ENCODE measurements around the gene KISS1R.

KISS1R gene

DNA sequence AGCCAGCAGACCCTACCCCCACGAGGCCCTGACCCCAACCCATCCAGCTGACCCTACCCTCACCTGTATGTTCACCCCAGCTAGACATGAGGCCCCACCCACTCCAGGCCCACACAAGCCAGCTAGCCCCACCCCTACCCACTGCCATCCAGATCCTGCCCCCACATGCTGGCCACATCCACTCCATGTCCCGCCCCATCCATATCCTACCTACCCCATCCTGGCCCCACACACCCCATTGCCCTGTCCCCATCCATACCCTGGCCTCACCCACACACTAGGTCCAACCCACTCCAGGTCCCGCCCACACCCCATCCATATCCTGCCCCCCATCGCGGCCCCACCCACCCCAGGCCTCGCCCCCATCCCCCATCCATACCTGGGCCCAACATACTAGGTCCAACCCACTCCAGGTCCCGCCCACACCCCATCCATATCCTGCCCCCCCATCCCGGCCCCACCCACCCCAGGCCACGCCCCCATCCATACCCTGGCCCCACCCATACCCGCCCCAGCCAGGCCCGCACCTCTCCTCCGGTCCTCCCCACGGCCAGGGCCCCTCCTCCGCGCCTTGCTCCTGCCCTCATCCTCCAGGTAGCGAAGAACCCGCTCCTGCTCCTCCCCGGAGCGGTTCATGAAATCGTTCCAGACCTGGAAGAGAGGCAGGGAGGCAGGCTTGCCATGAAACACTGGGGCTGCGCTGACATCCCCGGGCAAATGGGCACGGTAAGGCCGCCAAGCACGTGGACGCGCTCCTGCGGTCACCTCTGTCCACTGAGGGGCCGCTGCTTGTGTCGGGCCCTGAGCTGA lies 16.6 kb upstream of the KISS1R start:
- no peak for DNase-seq

DNA sequence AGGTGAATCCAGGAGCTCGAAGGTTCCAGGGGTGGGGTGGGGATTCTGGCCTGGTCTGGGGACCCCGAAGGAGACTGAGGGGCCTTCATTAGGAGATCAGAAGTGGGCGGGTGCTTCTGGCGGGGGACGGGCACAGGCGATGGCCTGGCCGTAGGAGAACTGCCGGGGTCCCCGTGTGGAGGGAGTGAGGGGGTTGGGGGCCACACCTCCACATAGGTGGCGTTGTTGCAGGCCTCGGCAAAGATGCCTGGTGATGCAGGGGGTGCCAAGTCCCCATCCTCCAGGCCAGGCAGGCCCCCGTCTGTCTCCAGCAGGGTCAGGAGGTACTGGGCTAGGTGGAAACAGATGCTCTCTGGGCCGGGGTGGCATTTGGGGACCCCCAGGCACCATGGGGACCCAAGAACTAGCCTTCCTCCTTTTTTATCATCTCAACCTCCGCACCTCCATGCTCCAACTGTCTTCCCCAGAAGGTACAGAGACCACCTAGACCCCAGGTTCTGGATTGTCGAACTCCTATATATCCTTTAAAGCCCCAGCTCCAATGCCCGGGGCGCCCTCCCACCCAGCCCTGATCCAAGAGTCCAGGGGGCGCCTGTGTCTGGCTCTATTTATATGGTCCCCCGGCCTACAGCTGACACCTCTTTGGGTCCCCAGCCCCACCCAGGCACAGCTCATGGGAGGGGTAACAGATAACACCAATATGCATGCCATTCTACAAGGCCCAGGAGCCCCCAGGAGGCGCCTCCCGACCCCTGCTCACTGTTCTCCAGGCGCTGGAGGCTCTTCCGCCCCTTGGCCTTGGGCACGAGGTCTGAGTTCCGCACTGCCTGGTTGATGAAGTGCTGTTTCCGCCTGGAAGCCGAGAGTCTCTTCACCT lies 15.7 kb upstream of the KISS1R start:
- DNase-seq: no peak

DNA sequence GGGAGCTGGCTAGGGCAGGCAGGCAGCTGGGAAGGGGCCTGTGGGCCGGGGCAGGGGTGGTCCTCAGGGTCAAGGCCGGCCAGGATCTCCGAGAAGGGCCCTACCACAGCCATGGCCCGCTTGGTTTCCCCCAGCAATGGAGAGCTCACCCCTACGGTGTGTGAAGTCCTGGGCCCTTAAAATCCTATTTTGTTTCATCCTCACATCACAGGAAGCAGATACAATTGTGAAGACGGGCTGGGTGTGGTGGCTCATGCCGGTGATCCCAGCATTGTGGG lies 15.1 kb upstream of the KISS1R start:
- DNase-seq: no peak

DNA sequence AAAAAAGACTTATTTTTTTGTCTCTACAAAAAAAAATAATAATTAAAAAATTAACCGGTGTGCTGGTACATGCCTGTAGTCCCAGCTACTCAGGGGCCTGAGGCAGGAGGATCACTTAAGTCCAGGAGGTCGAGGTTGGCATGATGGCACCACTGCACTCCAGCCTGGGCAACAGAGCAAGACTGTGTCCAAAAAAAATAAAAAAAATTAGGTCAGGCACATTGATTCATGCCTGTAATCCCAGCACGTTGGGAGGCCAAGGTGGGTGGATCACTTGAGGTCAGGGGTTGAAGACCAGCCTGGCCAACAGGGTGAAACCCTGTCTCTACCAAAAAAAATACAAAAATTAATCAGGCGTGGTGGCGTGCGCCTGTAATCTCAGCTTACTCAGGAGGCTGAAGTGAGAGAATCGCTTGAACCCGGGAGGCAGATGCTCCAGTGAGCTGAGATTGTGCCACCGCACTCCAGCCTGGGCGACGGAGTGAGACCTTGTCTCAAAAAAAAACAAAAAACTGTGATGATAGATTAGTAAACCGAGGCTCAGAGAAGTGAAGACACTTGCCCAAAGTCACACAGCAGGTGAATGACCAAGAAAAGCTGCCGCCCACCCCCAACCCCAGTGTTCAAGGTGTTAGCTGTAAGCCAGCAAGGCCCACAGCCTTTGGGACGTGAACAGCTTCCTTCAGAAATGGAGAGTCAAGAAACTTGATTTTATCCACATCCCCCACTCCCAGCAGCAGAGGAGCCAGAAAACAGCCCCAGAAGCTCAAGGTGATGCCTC lies 14.5 kb upstream of the KISS1R start:
- DNase-seq: no peak

DNA sequence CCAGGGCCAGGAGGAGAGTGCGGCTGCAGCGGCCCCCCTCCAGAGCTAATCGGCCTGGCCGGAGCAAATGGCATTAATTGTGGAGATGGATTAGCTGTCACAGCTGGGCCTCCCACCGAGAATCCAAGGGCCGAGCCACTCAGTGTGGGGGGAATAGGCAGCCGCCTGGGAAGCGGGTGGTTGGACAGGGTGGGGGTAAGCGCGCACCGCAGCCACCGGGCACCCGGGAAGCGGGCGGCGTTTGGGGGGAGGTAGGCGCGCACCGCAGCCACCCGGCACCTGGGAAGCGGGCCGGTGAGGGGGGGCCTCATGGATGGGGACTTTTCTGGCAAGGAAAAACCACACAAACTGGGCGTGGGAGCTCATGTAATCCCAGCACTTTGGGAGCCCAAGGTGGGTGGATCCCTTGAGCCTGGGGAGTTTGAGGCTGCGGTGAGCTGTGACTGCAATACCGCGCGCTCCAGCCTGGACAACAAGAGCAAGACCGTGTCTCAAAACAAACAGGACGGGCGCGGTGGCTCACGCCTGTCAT lies 13.8 kb upstream of the KISS1R start:
- DNase-seq: no peak

DNA sequence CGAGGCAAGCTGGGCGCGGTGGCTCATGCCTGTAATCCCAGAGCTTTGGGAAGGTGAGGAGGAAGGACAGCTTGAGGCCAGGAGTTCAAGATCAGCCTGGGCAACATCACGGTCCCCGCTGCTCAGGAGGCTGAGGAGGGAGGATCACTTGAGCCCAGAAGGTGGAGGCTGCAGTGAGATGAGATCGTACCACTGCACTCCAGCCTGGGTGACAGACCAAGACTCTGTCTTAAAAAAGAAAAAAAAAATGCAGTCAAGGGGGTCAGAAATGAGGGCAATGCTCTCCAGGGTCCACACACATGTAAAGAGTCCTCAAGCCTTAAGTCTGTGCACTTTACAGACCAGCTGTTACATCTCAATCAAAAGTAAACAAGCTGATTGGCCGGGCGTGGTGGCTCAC lies 12.6 kb upstream of the KISS1R start:
- no peak for DNase-seq

DNA sequence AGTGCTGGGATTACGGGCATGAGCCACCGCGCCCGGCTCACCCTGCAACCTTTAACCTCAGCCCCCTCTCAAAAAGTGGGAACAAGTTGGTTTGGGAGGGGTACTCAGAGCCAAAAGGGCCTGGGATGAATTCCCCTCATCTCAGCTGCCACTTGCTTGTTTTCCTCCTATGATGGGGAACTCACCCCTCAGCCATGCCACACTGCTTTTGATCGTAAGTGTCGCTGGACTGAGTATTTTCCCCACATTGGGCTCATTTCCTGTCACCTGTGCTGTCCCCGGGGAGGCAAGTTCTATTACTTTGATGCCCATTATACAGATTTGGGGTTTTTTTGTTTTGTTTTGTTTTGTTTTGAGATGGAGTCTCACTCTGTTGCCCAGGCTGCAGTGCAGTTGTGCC lies 10.7 kb upstream of the KISS1R start:
- no peak for DNase-seq

DNA sequence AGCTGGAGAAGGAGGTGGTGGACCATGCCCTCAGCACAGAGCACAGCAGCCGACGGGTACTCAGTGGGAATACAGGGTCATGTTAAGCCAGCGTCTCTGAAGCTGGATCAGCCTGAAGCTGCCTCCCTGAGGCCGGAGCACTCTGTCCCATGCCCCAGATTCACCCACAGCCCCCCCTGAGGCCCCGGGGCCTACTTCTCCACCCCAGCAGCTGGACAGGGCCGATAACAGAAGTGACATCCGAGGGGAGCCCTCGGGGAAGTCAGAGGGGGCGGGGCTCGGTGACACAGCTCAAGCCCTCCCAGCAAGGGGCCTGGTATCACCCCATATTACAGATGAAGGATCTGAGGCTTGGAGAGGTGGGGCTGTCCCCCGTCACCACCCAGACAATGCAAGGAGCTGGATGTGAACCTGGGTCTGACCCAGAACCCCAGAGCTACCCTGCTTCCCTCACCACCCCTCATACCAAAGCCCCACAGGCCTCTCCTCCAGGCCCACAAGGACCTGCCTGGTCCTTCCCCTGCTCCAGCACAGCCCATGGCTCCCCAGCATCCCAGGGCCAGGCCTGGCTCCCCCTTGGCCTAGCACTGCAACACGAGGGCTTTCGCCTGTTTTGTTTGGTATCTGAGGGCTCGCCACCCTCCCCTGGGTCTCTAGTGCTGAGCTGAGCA lies 9.8 kb upstream of the KISS1R start:
- DNase-seq: no peak

DNA sequence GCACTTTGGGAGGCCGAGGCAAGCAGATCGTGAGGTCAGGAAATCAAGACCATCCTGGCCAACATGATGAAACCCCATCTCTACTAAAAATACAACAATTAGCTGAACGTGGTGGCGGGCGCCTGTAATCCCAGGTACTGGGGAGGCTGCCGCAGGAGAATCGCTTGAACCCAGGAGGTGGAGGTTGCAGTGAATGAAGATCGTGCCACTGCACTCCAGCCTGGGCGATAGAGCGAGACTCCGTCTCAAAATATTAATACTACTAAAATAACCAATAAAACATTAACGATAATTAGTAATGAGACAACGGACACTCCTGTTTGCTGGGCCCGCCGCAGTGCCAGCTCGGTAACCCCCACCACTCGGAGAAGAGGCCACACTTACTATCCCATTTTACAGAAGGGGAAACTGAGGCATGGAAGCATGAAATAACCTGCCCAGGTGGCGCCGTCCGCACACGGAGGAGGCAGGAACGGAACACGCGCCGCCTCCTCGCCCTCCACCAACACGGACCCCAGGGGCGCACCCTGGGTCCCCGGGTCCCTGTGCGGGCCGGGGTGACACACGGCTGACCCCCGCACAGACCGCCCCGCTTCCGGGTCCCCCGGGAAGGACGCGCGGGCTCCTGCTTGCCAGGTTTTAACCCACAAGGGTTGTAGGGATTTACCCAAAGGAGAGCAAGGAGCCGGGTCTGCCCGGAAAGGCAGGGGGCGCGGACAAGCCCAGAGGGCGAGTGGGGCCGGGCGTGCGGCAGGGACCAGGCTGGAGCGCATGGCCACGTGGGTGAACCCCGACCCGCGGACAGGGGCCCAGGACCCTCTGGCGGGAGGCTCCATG lies 5.7 kb upstream of the KISS1R start:
- no peak for DNase-seq

DNA sequence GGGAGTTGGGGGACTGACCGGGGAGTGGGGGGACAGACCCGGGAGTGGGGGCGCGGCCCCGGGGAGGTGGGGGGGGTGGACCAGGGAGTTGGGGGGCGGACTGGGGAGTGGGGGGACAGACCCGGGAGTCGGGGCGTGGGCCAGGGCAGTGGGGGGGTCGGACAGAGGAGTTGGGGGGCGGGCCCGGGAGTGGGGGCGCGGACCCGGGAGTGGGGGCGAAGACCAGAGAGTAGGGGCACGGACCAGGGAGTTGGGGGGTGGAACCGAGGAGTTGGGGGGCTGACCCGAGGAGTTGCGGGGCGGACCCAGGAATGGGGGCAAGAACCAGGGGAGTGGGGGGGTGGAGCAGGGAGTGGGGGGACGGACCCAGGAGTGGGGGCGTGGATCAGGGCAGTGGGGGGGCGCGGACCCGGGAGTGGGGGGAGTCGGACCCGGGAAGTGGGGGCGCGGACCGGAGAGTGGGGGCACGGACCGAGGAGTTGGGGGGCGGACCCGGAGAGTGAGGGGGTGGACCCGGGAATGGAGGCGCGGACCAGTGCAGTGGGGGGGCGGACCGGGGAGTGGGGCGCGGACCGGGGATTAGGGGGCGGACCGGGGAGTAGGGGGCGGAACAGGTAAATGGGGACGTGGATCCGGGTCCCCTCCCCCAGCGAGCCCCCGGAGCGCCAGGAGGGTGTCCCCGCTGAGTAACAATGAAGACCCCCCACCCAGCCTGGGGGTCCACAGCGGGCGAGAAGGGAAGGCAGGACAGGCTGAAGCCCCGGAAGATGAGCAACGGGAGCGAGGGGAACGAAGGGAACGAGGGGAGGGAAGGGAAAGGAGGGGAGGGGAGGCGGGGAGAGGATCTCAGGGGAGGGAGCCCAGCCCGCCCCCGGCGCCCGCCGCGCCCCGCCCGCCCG lies 4.7 kb upstream of the KISS1R start:
- no peak for DNase-seq

DNA sequence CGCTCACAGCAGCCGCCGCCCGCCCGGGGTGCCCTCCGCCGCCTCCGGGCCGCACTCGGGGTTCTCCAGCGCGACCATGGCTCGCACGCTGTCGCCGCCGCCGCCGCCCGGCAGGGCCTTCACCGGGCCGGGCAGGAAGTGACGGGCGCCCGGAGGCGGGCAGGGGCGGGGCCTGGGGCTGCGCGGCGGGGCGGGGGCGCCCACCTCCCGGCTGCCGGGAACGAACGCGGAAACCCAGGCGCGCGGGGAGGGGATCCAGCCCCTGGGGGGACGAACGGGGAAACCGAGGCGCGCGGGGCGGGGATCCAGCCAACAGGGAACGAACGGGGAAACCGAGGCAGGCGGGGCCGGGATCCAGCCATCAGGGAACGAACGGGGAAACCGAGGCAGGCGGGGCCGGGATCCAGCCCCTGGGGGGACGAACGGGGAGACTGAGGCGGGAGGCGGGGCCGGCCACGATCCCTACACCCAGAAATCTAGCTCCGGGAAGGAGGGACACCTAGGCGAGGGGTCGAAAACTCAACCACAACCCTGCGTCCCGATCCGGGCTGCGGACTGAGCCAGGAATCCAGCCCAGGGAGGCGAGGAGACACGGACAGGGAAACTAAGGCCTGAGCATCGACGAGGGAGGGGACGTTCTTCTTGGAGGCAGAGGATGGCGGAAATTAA lies 3.9 kb upstream of the KISS1R start, which contains the start of gene R3HDM4:
R3HDM4 (minus strand) TSS at position 140 of the 669 bp plus-strand sequence; CDS start at position 78, 62 bp downstream.
- no peak for DNase-seq

DNA sequence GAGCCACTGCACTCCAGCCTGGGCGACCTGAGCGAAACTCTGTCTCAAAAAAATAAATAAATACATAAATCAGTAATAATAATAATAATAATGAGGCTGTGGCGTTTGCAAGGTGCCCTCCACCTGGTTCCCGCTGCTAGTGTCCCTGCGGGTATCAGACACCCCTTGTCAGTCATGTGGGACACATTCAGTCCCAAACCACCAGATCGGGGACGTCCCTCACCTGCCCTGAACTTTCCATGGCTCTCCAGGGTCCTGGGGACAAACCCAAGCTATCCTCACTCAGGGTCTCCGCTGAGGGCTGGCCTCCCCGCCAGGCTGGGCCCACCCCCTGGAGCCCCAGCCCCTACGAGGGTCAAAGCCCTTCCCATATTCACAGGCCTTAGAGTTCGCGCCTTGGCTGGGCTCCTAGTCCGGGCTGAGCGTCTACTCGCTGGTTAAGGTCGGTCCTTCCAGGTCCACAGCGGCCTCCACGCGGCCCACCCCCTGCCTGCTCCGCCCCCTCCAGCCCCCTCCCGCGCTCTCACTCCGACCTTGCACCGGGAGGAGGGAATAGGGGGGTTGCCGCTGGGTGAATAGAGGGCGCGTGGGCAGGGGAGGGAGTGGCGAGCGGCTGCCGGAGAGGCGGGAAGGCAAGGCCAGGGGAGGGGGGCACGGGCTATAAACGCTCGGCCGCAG lies 349 bp upstream of the KISS1R start:
- DNase-seq: no peak

DNA sequence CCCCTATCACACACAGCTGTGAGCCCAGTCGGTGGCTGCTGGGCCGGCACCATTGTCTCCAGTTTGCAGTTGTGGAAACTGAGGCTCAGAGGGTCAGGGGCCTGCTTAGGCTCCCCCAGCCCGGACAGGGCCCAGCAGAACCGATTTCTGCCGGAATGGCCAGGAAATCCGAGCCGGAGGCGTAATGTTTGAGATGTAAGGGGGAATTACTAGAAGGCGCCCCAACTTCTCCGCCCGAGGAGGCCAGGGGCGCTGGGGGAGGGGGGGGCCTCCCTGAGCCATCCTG lies 962 bp downstream of the KISS1R start:
- DNase-seq: no peak

DNA sequence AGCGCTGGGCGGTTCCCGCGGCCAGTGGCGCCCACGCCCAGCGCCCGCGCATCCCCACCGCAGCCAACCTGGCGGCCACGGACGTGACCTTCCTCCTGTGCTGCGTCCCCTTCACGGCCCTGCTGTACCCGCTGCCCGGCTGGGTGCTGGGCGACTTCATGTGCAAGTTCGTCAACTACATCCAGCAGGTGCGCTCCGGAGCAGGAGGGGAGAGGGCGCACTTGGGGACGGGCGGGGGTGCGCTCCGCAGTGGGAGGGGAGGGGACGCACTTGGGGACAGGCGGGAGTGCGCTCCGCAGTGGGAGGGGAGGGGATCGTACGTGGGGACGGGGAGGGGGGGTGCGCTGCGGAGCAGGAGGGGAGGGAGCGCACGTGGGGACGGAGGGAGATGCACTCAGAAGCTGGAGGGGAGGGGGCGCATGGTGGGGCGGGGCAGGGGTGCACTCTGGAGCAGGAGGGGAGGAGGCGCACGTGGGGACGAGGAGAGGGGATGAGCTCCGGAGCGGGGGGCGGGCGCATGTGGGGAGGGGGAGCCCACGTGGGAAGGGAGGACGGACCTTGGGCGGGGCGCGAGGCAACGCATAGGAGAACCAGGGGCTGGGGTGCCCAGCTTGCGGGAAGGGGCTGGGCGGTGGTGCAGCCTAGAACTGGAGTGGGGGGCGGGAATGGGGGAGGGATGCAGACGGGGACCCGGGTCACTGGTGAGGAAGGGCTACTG lies 1.5 kb downstream of the KISS1R start:
- no peak for DNase-seq

DNA sequence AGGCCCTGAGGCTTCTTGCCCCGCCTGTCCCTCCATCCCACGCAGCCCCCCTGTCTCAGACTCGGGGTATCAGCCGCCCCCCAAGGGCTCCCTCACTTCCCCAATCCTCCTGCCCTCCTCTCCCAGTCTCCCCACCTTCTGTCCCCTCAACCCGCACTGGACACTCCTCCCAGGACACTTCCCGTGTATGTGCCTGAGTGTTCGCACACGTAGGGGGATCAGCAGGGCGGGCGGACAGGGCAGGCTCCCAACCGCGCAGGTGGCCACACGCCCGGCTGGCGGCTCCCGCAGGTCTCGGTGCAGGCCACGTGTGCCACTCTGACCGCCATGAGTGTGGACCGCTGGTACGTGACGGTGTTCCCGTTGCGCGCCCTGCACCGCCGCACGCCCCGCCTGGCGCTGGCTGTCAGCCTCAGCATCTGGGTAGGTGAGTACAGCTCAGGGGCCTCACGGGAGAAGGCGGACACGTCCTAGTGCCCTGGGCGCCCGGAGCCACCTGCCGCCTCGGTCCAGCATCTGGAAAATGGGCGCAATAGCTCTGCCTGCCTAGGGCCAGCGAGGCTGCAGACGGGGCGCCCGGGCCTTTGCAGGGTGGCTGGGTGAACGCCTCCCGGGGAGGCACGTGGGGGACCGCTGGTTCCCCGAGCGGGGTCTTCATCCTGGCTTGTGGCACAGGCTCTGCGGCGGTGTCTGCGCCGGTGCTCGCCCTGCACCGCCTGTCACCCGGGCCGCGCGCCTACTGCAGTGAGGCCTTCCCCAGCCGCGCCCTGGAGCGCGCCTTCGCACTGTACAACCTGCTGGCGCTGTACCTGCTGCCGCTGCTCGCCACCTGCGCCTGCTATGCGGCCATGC lies 2.3 kb downstream of the KISS1R start:
- DNase-seq: peak; percentile 53

DNA sequence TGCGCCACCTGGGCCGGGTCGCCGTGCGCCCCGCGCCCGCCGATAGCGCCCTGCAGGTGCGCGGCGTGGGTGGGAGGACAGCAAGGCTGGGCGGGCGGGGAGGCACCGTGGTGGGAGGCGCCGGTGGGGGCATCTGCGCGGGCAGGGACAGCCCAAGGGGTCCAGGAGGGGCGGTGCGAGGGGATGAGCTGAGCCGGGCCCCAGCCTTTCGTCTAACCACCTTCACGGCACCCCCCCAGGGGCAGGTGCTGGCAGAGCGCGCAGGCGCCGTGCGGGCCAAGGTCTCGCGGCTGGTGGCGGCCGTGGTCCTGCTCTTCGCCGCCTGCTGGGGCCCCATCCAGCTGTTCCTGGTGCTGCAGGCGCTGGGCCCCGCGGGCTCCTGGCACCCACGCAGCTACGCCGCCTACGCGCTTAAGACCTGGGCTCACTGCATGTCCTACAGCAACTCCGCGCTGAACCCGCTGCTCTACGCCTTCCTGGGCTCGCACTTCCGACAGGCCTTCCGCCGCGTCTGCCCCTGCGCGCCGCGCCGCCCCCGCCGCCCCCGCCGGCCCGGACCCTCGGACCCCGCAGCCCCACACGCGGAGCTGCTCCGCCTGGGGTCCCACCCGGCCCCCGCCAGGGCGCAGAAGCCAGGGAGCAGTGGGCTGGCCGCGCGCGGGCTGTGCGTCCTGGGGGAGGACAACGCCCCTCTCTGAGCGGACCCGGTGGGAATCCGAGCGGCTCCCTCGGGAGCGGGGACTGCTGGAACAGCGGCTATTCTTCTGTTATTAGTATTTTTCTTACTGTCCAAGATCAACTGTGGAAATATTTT lies 3.1 kb downstream of the KISS1R start:
- peak; percentile 53 for DNase-seq

DNA sequence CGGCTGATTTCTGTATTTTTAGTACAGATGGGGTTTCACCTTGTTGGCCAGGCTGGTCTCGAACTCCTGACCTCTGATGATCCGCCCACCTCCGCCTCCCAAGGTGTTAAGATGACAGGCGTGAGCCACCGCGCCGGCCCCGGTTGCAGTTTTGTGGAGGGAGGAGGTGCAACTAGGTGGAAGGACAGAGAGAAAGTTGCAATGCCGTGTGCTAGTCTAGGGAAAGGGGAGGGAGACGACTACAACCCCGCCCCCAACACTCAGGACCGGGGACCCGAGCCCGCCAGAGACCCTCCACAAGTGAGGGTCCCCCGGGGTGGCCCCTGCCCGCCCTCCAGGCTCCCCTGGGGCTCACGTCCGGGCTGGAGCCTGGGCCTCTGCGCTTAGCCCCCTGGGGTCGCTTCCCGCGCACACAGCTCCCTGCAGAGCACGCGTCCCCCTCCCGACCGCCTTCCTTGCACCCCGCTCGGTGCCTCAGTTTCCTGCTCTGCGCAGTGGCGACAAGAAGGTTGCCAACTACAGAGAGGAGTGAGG lies 7.5 kb downstream of the KISS1R start:
- DNase-seq: no peak
